Hematopoietic multipotent progenitor cell (in vitro differentiated cells): ENCODE data around the gene MYOM3. TPM values are rescaled to one million over a fixed set of nuclear protein-coding genes. Genes with fewer than 3 reads are reported as not detected.

Source experiments
- DNase-seq, 3 donors: peaks; one replicate each; pipeline ENCODE4 v3.0.0-alpha.2; 2011 to 2015; ENCODE audit warnings: low read depth in 2 of 3, low spot score in 2 of 3
- total RNA-seq: library from RNA; depleted of rRNA; stranded (reverse); fragments of >200 nt; gene quantifications from one replicate; pipeline ENCODE4 v1.2.3, GENCODE V29; 2012

Gene MYOM3
- total RNA-seq, result not detected

- peak in 2 of 3 donors; percentile 73 to 83 for DNase-seq
Measured at GRCh38 chr1:24111996-24112779, at the start of gene MYOM3. MYOM3 (minus strand) TSS chr1:24112135; CDS start chr1:24108636, 3,499 bp downstream.

- no peak for DNase-seq
Measured at GRCh38 chr1:24161270-24161669, 49.3 kb upstream of the MYOM3 start.

- no peak for DNase-seq
Measured at GRCh38 chr1:24159366-24159765, 47.4 kb upstream of the MYOM3 start.

GRCh38 chr1:24157918-24158481 is 46.1 kb upstream of the MYOM3 start:
- no peak for DNase-seq

GRCh38 chr1:24156542-24157260 is 44.8 kb upstream of the MYOM3 start:
- DNase-seq, result no peak

GRCh38 chr1:24155011-24155782 is 43.3 kb upstream of the MYOM3 start:
- peak in 1 of 3 donors; percentile 7 for DNase-seq

GRCh38 chr1:24154215-24154614 is 42.3 kb upstream of the MYOM3 start:
- no peak for DNase-seq

- DNase-seq, result no peak
Measured at GRCh38 chr1:24152631-24153494, 40.9 kb upstream of the MYOM3 start.

- peak in 1 of 3 donors; percentile 7 for DNase-seq
Measured at GRCh38 chr1:24151175-24151533, 39.2 kb upstream of the MYOM3 start.

GRCh38 chr1:24150234-24151174 is 38.6 kb upstream of the MYOM3 start:
- peak; percentile 69 to 77 (median 71) for DNase-seq

GRCh38 chr1:24149866-24150233 is 37.9 kb upstream of the MYOM3 start:
- DNase-seq, result peak in 1 of 3 donors; percentile 35

- no peak for DNase-seq
Measured at GRCh38 chr1:24147816-24148215, 35.9 kb upstream of the MYOM3 start.

GRCh38 chr1:24147194-24147593 is 35.3 kb upstream of the MYOM3 start:
- no peak for DNase-seq

GRCh38 chr1:24142546-24143534 is 30.9 kb upstream of the MYOM3 start, which contains the start of gene IL22RA1:
IL22RA1 (minus strand) TSS chr1:24143140; CDS start chr1:24143082, 58 bp downstream.
- DNase-seq, result no peak

- no peak for DNase-seq
Measured at GRCh38 chr1:24141311-24141997, 29.5 kb upstream of the MYOM3 start.

GRCh38 chr1:24140741-24141181 is 28.8 kb upstream of the MYOM3 start:
- DNase-seq, result no peak

GRCh38 chr1:24139841-24140425 is 28.0 kb upstream of the MYOM3 start:
- DNase-seq, result no peak
